Measurements from ENCODE around the gene ARVCF. TPM values are rescaled to one million over a fixed set of nuclear protein-coding genes. Genes with fewer than 3 reads are reported as not detected.

The ARVCF gene
- total and polyA plus RNA-seq, 9 of the 15 experiments (the other 6 are each of a cell fraction or from before 2014, with no cell fraction given): 0.03 to 97.4 (median 15.6) TPM

DNA sequence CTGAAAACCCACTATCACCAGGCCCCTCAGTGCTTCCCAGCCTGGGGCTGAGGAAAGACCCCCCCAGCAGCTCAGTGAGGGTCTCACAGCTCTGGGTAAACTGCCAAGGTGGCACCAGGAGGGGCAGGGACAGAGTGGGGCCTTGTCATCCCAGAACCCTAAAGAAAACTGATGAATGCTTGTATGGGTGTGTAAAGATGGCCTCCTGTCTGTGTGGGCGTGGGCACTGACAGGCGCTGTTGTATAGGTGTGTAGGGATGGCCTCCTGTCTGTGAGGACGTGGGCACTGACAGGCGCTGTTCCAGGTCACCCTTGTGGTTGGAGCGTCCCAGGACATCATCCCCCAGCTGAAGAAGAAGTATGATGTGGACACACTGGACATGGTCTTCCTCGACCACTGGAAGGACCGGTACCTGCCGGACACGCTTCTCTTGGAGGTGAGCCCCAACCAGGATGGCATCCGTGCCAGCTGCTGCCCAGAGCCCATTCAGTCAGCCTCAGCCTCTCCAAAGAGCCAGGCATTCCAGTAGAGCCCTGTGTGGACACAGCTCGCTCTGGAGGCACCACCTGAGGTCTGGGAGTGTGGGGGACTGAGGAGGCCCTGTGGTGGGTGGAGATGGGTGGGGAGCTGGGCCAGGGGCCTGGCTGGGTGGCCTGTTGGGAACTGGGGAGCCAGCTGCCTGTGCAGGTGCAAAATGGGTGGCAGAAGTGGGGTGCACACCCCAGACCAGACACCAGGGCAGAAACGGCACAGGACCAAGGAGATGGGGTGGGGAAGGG lies 52.6 kb downstream of the ARVCF start (continued):
- TF ChIP-seq ATF1 (CRISPR knock-in tag; IDR thresholded peaks at IDR 0.05) (0 out of 2 replicates have a peak, but pooled peaks have one; percentile 37), ATF1 (tag; IDR thresholded peaks at IDR 0.05) (no peak), KLF1 (tag; IDR thresholded peaks at IDR 0.05) (no peak), MAZ (CRISPR knock-in tag; conservative IDR thresholded peaks at IDR 0.05 in 1 of 2, IDR thresholded peaks at IDR 0.05 in 1 of 2) (peak in 1 of 2 experiments; percentile 24; a peak in 1 of 4 replicates), ZNF175 (CRISPR knock-in tag; IDR thresholded peaks at IDR 0.05; ENCODE audit: low read depth) (no peak), BHLHE40 (IDR thresholded peaks at IDR 0.05; ENCODE audit: low read length) (peak; percentile 17; the same call in 1 of the 2 replicates), GTF2E2 (tag; IDR thresholded peaks at IDR 0.05) (no peak), CBX8 (IDR thresholded peaks at IDR 0.05; ENCODE audit: borderline replicate concordance, extremely low read depth, low read depth, low read length, poor library complexity, severe bottlenecking) (no peak), POU5F1 (IDR thresholded peaks at IDR 0.05; ENCODE audit: borderline replicate concordance, low read depth, low read length, partially characterized antibody) (peak; percentile 15), CHD7 (IDR thresholded peaks at IDR 0.05; ENCODE audit: low read depth, low read length) (peak; percentile 7), ZNF232 (CRISPR knock-in tag; IDR thresholded peaks at IDR 0.05) (no peak), TBP (optimal IDR thresholded peaks at IDR 0.05; ENCODE audit: low read depth, low read length) (no peak), MYNN (IDR thresholded peaks at IDR 0.05) (0 out of 2 replicates have a peak, but pooled peaks have one; percentile 39), MYNN (CRISPR knock-in tag; IDR thresholded peaks at IDR 0.05) (no peak), YBX1 (IDR thresholded peaks at IDR 0.05) (no peak), TCF7L2 (IDR thresholded peaks at IDR 0.05; ENCODE audit: low read depth, low read length) (0 out of 2 replicates have a peak, but pooled peaks have one; percentile 30), PRMT5 (CRISPR knock-in tag; IDR thresholded peaks at IDR 0.05) (0 out of 2 replicates have a peak, but pooled peaks have one; percentile 41), NEUROD1 (IDR thresholded peaks at IDR 0.05; ENCODE audit: borderline replicate concordance, low read depth, low read length, partially characterized antibody) (no peak)

Measured in K562 (cell line).